ENCODE measurements around the gene WNT9A.

The WNT9A gene

GRCh38 chr1:227942021-227942715, 5.6 kb downstream of the WNT9A start:
- Histone ChIP-seq H3K27ac (replicated peaks) (no peak overlapping the region), H3K27me3 (ENCODE audit: insufficient read depth, poor library complexity, severe bottlenecking) (peaks cover 6% of the 10 kb centered on the region), H3K4me3 (replicated peaks; ENCODE audit: insufficient read depth, low read length) (no peak overlapping the region)
- DNase-seq (ENCODE audit: low read depth in 1 of 2, low spot score in 1 of 2) = no peak
- TF ChIP-seq GABPA (IDR thresholded peaks at IDR 0.05; ENCODE audit: low read depth) = no peak
- TF ChIP-seq REST (IDR thresholded peaks at IDR 0.05; ENCODE audit: insufficient replicate concordance, low read depth) = no peak
- TF ChIP-seq SPI1 (IDR thresholded peaks at IDR 0.05; ENCODE audit: borderline replicate concordance, low read depth) = no peak
- no peak for TF ChIP-seq CTCF (IDR thresholded peaks at IDR 0.05; ENCODE audit: insufficient read depth, low read length)
- no peak for TF ChIP-seq POLR2AphosphoS5 (IDR thresholded peaks at IDR 0.05; ENCODE audit: low read depth)

DNA sequence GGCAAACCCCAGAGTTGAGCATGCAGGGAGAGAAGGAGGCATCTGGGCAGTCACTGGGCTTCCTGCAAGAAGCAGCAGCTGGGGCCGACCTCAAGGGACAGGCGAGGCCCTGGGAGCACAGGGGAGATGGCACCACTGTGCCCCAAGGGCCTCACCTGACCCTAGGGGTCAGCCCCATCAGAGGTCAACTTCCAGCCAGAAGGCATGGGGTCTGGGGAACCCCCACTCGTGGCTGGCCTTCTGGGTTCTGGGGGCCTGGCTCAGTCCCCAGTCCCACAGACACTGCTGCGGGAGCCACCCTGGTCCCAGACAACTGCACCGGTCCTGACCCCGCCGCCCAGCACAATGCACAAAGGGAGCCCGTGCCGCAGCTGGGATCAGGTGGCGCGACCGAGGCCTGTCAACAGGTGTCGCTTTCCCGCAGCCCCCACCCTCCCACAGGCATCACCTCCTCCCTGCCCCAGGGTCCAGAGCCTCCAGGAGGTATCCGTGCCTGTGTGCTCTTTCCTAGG, 6.2 kb downstream of the WNT9A start:
- DNase-seq (ENCODE audit: low read depth in 1 of 2, low spot score in 1 of 2) = no peak
- peaks cover 3% of the 10 kb centered on the region for H3K27me3 ChIP-seq (ENCODE audit: insufficient read depth, poor library complexity, severe bottlenecking)
- no peak overlapping the region for H3K27ac ChIP-seq (replicated peaks)
- TF ChIP-seq GABPA (IDR thresholded peaks at IDR 0.05; ENCODE audit: low read depth) (no peak), CTCF (IDR thresholded peaks at IDR 0.05; ENCODE audit: insufficient read depth, low read length) (no peak), SPI1 (IDR thresholded peaks at IDR 0.05; ENCODE audit: borderline replicate concordance, low read depth) (no peak), POLR2AphosphoS5 (IDR thresholded peaks at IDR 0.05; ENCODE audit: low read depth) (no peak), REST (IDR thresholded peaks at IDR 0.05; ENCODE audit: insufficient replicate concordance, low read depth) (no peak)
- no peak overlapping the region for H3K4me3 ChIP-seq (replicated peaks; ENCODE audit: insufficient read depth, low read length)

DNA sequence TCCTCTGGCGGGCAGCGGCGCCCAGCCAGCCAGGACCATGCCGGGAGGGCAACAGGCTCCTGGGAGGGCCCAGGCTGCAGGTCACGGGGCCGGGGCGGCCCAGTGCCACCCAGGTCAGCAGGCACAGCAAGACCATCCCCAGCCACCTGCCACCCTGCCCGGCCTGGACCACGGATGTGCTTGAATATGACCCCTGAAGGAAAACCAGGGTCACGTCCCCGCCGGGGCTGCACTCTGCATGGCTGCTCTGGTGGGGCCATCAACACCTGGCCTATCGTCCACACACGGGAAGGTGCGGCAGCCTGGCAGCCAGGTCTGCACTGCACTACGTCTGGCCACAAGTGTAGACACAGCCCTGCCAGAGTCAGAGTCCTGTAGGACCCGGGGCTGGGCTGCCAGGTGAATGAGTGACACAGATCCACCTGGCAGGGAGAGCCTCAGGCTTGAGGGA, 6.9 kb downstream of the WNT9A start:
- H3K27me3 ChIP-seq (ENCODE audit: insufficient read depth, poor library complexity, severe bottlenecking) = no peaks in the 10 kb centered on the region
- H3K4me3 ChIP-seq (replicated peaks; ENCODE audit: insufficient read depth, low read length) = no peak overlapping the region
- TF ChIP-seq SPI1 (IDR thresholded peaks at IDR 0.05; ENCODE audit: borderline replicate concordance, low read depth) (no peak), REST (IDR thresholded peaks at IDR 0.05; ENCODE audit: insufficient replicate concordance, low read depth) (no peak), GABPA (IDR thresholded peaks at IDR 0.05; ENCODE audit: low read depth) (no peak), CTCF (IDR thresholded peaks at IDR 0.05; ENCODE audit: insufficient read depth, low read length) (no peak), POLR2AphosphoS5 (IDR thresholded peaks at IDR 0.05; ENCODE audit: low read depth) (no peak)
- no peak for DNase-seq (ENCODE audit: low read depth in 1 of 2, low spot score in 1 of 2)
- no peak overlapping the region for H3K27ac ChIP-seq (replicated peaks)
